T-helper 17 cell (primary cell): ENCODE results near the gene P2RX2. TPM values are rescaled to one million over a fixed set of nuclear protein-coding genes. Genes with fewer than 3 reads are reported as not detected.
A peak's percentile ranks its signal among the peaks of the same experiment; 100 is the strongest.

Source experiments
- ATAC-seq: fragments of 150-1000 bp; cut with Tn5 transposase; 2 replicates; pipeline ENCODE4 v1.10.0; 2021; ENCODE audit warnings: mild to moderate bottlenecking, moderate library complexity
- DNase-seq, 3 donors: peaks; one replicate each; pipeline versions ENCODE4 v3.0.0 to v3.0.0-alpha.2; 2020 to 2021
- H3K9me3 ChIP-seq: one replicate; pipeline ENCODE4 v1.7.0; 2013; ENCODE audit warnings: low read length, mild to moderate bottlenecking; ENCODE audit not compliant: control insufficient read depth, poor library complexity, severe bottlenecking
- H3K27ac Mint-ChIP-seq: one replicate; pipeline ENCODE4 v1.8.0; 2022; ENCODE audit warnings: mild to moderate bottlenecking, moderate library complexity, mixed read lengths
- H3K27me3 Mint-ChIP-seq: one replicate; pipeline ENCODE4 v1.8.0; 2022; ENCODE audit warnings: mixed read lengths
- H3K36me3 Mint-ChIP-seq: one replicate; pipeline ENCODE4 v1.8.0; 2022; ENCODE audit warnings: low read depth, mixed read lengths
- H3K4me1 Mint-ChIP-seq: one replicate; pipeline ENCODE4 v1.8.0; 2022; ENCODE audit warnings: mild to moderate bottlenecking, mixed read lengths
- H3K4me3 Mint-ChIP-seq: one replicate; pipeline ENCODE4 v1.8.0; 2022; ENCODE audit warnings: mild to moderate bottlenecking, moderate library complexity, mixed read lengths
- total RNA-seq, 4 donors: library from RNA in 2 of 4; stranded (reverse) in 2 of 4; gene quantifications; one replicate each; pipeline ENCODE4 v1.2.3 and lab custom pipeline; 2022 to 2026

The P2RX2 gene
- total RNA-seq (not detected), total RNA-seq (lab: John Stamatoyannopoulos, UW) (0 reads per million in 2 donors)

- Mint-ChIP-seq H3K4me3 (peak within 1 kb of the TSS; percentile 67), H3K36me3 (peaks cover 5% of the 10 kb centered on the region), H3K27ac (peak within 1 kb of the TSS; percentile 14), H3K4me1 (peaks cover 19% of the 10 kb centered on the region), H3K27me3 (peaks cover 26% of the 10 kb centered on the region)
- H3K9me3 ChIP-seq: peaks cover 11% of the 10 kb centered on the region
- DNase-seq (no peak), ATAC-seq (no peak)
Observed at GRCh38 chr12:132618683-132619043, at the start of gene P2RX2. P2RX2 (plus strand) TSS chr12:132618776; CDS start chr12:132618817, 41 bp downstream.

- DNase-seq (no peak), ATAC-seq (no peak)
- Mint-ChIP-seq H3K4me1 (peaks cover 2% of the 10 kb centered on the region), H3K4me3 (no peak overlapping the region), H3K36me3 (no peaks in the 10 kb centered on the region), H3K27ac (no peak overlapping the region), H3K27me3 (no peaks in the 10 kb centered on the region)
- no peaks in the 10 kb centered on the region for H3K9me3 ChIP-seq
Observed at GRCh38 chr12:132568826-132569480, 49.6 kb upstream of the P2RX2 start.

- ATAC-seq (no peak), DNase-seq (no peak)
- Mint-ChIP-seq H3K36me3 (no peaks in the 10 kb centered on the region), H3K27me3 (no peaks in the 10 kb centered on the region), H3K4me1 (peaks cover 2% of the 10 kb centered on the region), H3K4me3 (no peak overlapping the region), H3K27ac (no peak overlapping the region)
- no peaks in the 10 kb centered on the region for H3K9me3 ChIP-seq
Observed at GRCh38 chr12:132569856-132570480, 48.6 kb upstream of the P2RX2 start.

GRCh38 chr12:132570635-132571034, 47.9 kb upstream of the P2RX2 start:
- H3K27me3 Mint-ChIP-seq: no peaks in the 10 kb centered on the region
- no peaks in the 10 kb centered on the region for H3K9me3 ChIP-seq
- no peak for ATAC-seq
- H3K4me3 Mint-ChIP-seq: no peak overlapping the region
- H3K4me1 Mint-ChIP-seq: no peaks in the 10 kb centered on the region
- no peak for DNase-seq
- no peaks in the 10 kb centered on the region for H3K36me3 Mint-ChIP-seq
- no peak overlapping the region for H3K27ac Mint-ChIP-seq

- DNase-seq: no peak
- no peak for ATAC-seq
- H3K9me3 ChIP-seq: no peaks in the 10 kb centered on the region
- Mint-ChIP-seq H3K4me1 (no peaks in the 10 kb centered on the region), H3K27ac (no peak overlapping the region), H3K36me3 (no peaks in the 10 kb centered on the region), H3K4me3 (no peak overlapping the region), H3K27me3 (no peaks in the 10 kb centered on the region)
Observed at GRCh38 chr12:132571051-132571450, 47.5 kb upstream of the P2RX2 start.

GRCh38 chr12:132571598-132571997, 47.0 kb upstream of the P2RX2 start:
- Mint-ChIP-seq H3K4me3 (no peak overlapping the region), H3K36me3 (no peaks in the 10 kb centered on the region), H3K27ac (no peak overlapping the region), H3K4me1 (no peaks in the 10 kb centered on the region), H3K27me3 (no peaks in the 10 kb centered on the region)
- DNase-seq (no peak), ATAC-seq (no peak)
- no peaks in the 10 kb centered on the region for H3K9me3 ChIP-seq

GRCh38 chr12:132572106-132572505, 46.5 kb upstream of the P2RX2 start:
- no peaks in the 10 kb centered on the region for H3K4me1 Mint-ChIP-seq
- no peak overlapping the region for H3K4me3 Mint-ChIP-seq
- DNase-seq (no peak), ATAC-seq (no peak)
- no peak overlapping the region for H3K27ac Mint-ChIP-seq
- no peaks in the 10 kb centered on the region for H3K27me3 Mint-ChIP-seq
- no peaks in the 10 kb centered on the region for H3K36me3 Mint-ChIP-seq
- no peaks in the 10 kb centered on the region for H3K9me3 ChIP-seq

GRCh38 chr12:132572801-132573760, 45.5 kb upstream of the P2RX2 start:
- ATAC-seq: no peak
- Mint-ChIP-seq H3K27ac (no peak overlapping the region), H3K4me3 (no peak overlapping the region)

GRCh38 chr12:132574271-132574996, 44.1 kb upstream of the P2RX2 start:
- no peaks in the 10 kb centered on the region for H3K9me3 ChIP-seq
- DNase-seq (no peak), ATAC-seq (no peak)
- Mint-ChIP-seq H3K27ac (no peak overlapping the region), H3K4me1 (peaks cover 3% of the 10 kb centered on the region), H3K4me3 (no peak overlapping the region), H3K27me3 (no peaks in the 10 kb centered on the region), H3K36me3 (no peaks in the 10 kb centered on the region)

More at GRCh38 chr12:132572801-132573760, 45.5 kb upstream of the P2RX2 start:
- Mint-ChIP-seq H3K4me1 (no peaks in the 10 kb centered on the region), H3K27me3 (no peaks in the 10 kb centered on the region), H3K36me3 (no peaks in the 10 kb centered on the region)
- H3K9me3 ChIP-seq: no peaks in the 10 kb centered on the region
- DNase-seq: no peak

GRCh38 chr12:132575661-132576060, 42.9 kb upstream of the P2RX2 start:
- no peaks in the 10 kb centered on the region for H3K9me3 ChIP-seq
- Mint-ChIP-seq H3K27ac (no peak overlapping the region), H3K4me3 (no peak overlapping the region), H3K4me1 (peaks cover 3% of the 10 kb centered on the region), H3K27me3 (no peaks in the 10 kb centered on the region), H3K36me3 (no peaks in the 10 kb centered on the region)
- no peak for DNase-seq
- ATAC-seq: no peak

GRCh38 chr12:132576701-132577100, 41.9 kb upstream of the P2RX2 start:
- H3K9me3 ChIP-seq: no peaks in the 10 kb centered on the region

GRCh38 chr12:132577191-132577920, 41.2 kb upstream of the P2RX2 start:
- H3K36me3 Mint-ChIP-seq: no peaks in the 10 kb centered on the region
- DNase-seq (no peak), ATAC-seq (no peak)
- H3K4me3 Mint-ChIP-seq: no peak overlapping the region
- H3K27ac Mint-ChIP-seq: no peak overlapping the region
- no peaks in the 10 kb centered on the region for H3K27me3 Mint-ChIP-seq
- peaks cover 3% of the 10 kb centered on the region for H3K4me1 Mint-ChIP-seq
- no peaks in the 10 kb centered on the region for H3K9me3 ChIP-seq

More at GRCh38 chr12:132576701-132577100, 41.9 kb upstream of the P2RX2 start:
- Mint-ChIP-seq H3K27ac (no peak overlapping the region), H3K27me3 (no peaks in the 10 kb centered on the region), H3K4me3 (no peak overlapping the region), H3K4me1 (peaks cover 3% of the 10 kb centered on the region), H3K36me3 (no peaks in the 10 kb centered on the region)
- no peak for ATAC-seq
- no peak for DNase-seq
